ENCODE results near the gene ASTN2. TPM values are rescaled to one million over a fixed set of nuclear protein-coding genes. Genes with fewer than 3 reads are reported as not detected.

Gene ASTN2
- total RNA-seq, 1 donor from 2014 or later: 0.53 TPM

- no peaks in the 10 kb centered on the region for H3K36me3 ChIP-seq (ENCODE audit: control insufficient read depth, insufficient read depth, low read length)
- H3K27me3 ChIP-seq (ENCODE audit: control insufficient read depth, insufficient read depth, low read length): no peaks in the 10 kb centered on the region
- no peak overlapping the region for H3K4me3 ChIP-seq (ENCODE audit: low read depth, low read length)
- no peak for TF ChIP-seq CTCF (IDR thresholded peaks at IDR 0.05; ENCODE audit: insufficient read depth, low read length, severe bottlenecking)
- DNase-seq (ENCODE audit: low read depth) (peak; percentile 85), FAIRE-seq (no peak)
Observed at GRCh38 chr9:116951588-116952435, 463.0 kb downstream of the ASTN2 start.

GRCh38 chr9:116945817-116946216 lies 469.0 kb downstream of the ASTN2 start:
- Histone ChIP-seq H3K27me3 (ENCODE audit: control insufficient read depth, insufficient read depth, low read length) (no peaks in the 10 kb centered on the region), H3K4me3 (ENCODE audit: low read depth, low read length) (no peak overlapping the region), H3K36me3 (ENCODE audit: control insufficient read depth, insufficient read depth, low read length) (no peaks in the 10 kb centered on the region)
- TF ChIP-seq CTCF (IDR thresholded peaks at IDR 0.05; ENCODE audit: insufficient read depth, low read length, severe bottlenecking): no peak
- FAIRE-seq (no peak), DNase-seq (ENCODE audit: low read depth) (peak; percentile 34)

GRCh38 chr9:116944714-116945534 lies 469.9 kb downstream of the ASTN2 start:
- no peak overlapping the region for H3K4me3 ChIP-seq (ENCODE audit: low read depth, low read length)
- no peak for TF ChIP-seq CTCF (IDR thresholded peaks at IDR 0.05; ENCODE audit: insufficient read depth, low read length, severe bottlenecking)
- peak; percentile 91 for DNase-seq (ENCODE audit: low read depth)
- no peaks in the 10 kb centered on the region for H3K36me3 ChIP-seq (ENCODE audit: control insufficient read depth, insufficient read depth, low read length)
- FAIRE-seq: no peak
- H3K27me3 ChIP-seq (ENCODE audit: control insufficient read depth, insufficient read depth, low read length): no peaks in the 10 kb centered on the region

- FAIRE-seq (no peak), DNase-seq (ENCODE audit: low read depth) (no peak)
- Histone ChIP-seq H3K4me3 (ENCODE audit: low read depth, low read length) (no peak overlapping the region), H3K36me3 (ENCODE audit: control insufficient read depth, insufficient read depth, low read length) (no peaks in the 10 kb centered on the region), H3K27me3 (ENCODE audit: control insufficient read depth, insufficient read depth, low read length) (no peaks in the 10 kb centered on the region)
- TF ChIP-seq CTCF (IDR thresholded peaks at IDR 0.05; ENCODE audit: insufficient read depth, low read length, severe bottlenecking): no peak
Observed at GRCh38 chr9:116943970-116944369, 470.9 kb downstream of the ASTN2 start.

GRCh38 chr9:116942593-116943061 lies 472.2 kb downstream of the ASTN2 start:
- Histone ChIP-seq H3K4me3 (ENCODE audit: low read depth, low read length) (no peak overlapping the region), H3K27me3 (ENCODE audit: control insufficient read depth, insufficient read depth, low read length) (no peaks in the 10 kb centered on the region), H3K36me3 (ENCODE audit: control insufficient read depth, insufficient read depth, low read length) (no peaks in the 10 kb centered on the region)
- DNase-seq (ENCODE audit: low read depth) (no peak), FAIRE-seq (no peak)
- no peak for TF ChIP-seq CTCF (IDR thresholded peaks at IDR 0.05; ENCODE audit: insufficient read depth, low read length, severe bottlenecking)

Measured in bronchial epithelial cell (primary cell).